PFSK-1 (cell line): ENCODE data around the gene TMSB10.

Source experiments
- FOXP2 ChIP-seq: optimal IDR thresholded peaks from 2 replicates; pipeline ENCODE3; 2011; ENCODE audit warnings: borderline replicate concordance, control low read depth, inconsistent platforms; ENCODE audit not compliant: insufficient read depth; ENCODE audit errors: extremely low read length, extremely low read depth
- POLR2AphosphoS5 ChIP-seq: IDR thresholded peaks from 2 replicates; pipeline ENCODE4 v1.6.1; 2012; ENCODE audit warnings: low read depth, mild to moderate bottlenecking, control low read depth, low read length, moderate library complexity
- REST ChIP-seq, 2 experiments: IDR thresholded peaks; 2 replicates each; pipeline versions ENCODE4 v1.6.1 to v1.8.0; 2011 to 2012; ENCODE audit warnings: low read depth in 2 of 2, low read length in 2 of 2, control low read depth in 1 of 2, inconsistent platforms in 1 of 2, mild to moderate bottlenecking in 1 of 2, moderate library complexity in 1 of 2; ENCODE audit not compliant: insufficient read depth in 1 of 2
- TAF1 ChIP-seq: IDR thresholded peaks from 2 replicates; pipeline ENCODE4 v1.6.1; 2012; ENCODE audit warnings: low read length, control low read depth, borderline replicate concordance; ENCODE audit not compliant: insufficient read depth

GRCh38 chr2:84870306-84870705, 35.1 kb upstream of the TMSB10 start:
- TF ChIP-seq POLR2AphosphoS5 (no peak), REST (IDR thresholded peaks at IDR 0.05; ENCODE audit: insufficient read depth in 1 of 2, low read depth in 2 of 2, low read length in 2 of 2) (no peak), FOXP2 (no peak), TAF1 (no peak)
